AG04450 (cell line): ENCODE results near the gene MAN1C1. TPM values are rescaled to one million over a fixed set of nuclear protein-coding genes. Genes with fewer than 3 reads are reported as not detected.

Source experiments
- CTCF ChIA-PET: fragments of 300-600, 350-600 bp; formaldehyde crosslinking; extraction: SDS; loops from one replicate; lab custom pipeline; 2022; ENCODE audit warnings: antibody characterized with exemption, inconsistent platforms; lab: Charles Lee
- POLR2A ChIA-PET: fragments of 350-600 bp; formaldehyde crosslinking; extraction: SDS; loops from one replicate; lab custom pipeline; 2021; ENCODE audit warnings: antibody characterized with exemption, inconsistent platforms; lab: Yijun Ruan, JAX
- DNase-seq: peaks from one replicate; pipeline ENCODE4 v3.0.0-alpha.2; 2011; ENCODE audit warnings: low read depth, low spot score
- H3K27ac ChIP-seq: one replicate; pipeline ENCODE4 v1.5.1; 2012; ENCODE audit warnings: low read depth, low read length, control low read depth
- H3K27me3 ChIP-seq: one replicate; pipeline ENCODE4 v1.6.0; 2012; ENCODE audit warnings: low read length; ENCODE audit not compliant: control insufficient read depth, insufficient read depth
- H3K4me3 ChIP-seq: 2 replicates; pipeline ENCODE4 v1.5.1; 2011; ENCODE audit warnings: mild to moderate bottlenecking, low read depth, low read length, control low read depth
- H3K9me3 ChIP-seq: 2 replicates; pipeline ENCODE4 v1.5.1; 2012; ENCODE audit warnings: low read length; ENCODE audit not compliant: control insufficient read depth, insufficient read depth
- polyA plus RNA-seq: library from polyadenylated mRNA; depleted of rRNA; stranded (reverse); fragments of >200 nt; gene quantifications from 2 replicates; pipeline ENCODE4 v1.2.3, GENCODE V29; 2011
- TF ChIP-seq, protein P1 (sequence below): IDR thresholded peaks from 2 replicates; pipeline ENCODE4 v1.5.1; 2011; ENCODE audit warnings: low read depth, low read length, control low read depth, inconsistent platforms

MAN1C1 gene
- polyA plus RNA-seq, 1 experiment = 16.9 TPM

DNA sequence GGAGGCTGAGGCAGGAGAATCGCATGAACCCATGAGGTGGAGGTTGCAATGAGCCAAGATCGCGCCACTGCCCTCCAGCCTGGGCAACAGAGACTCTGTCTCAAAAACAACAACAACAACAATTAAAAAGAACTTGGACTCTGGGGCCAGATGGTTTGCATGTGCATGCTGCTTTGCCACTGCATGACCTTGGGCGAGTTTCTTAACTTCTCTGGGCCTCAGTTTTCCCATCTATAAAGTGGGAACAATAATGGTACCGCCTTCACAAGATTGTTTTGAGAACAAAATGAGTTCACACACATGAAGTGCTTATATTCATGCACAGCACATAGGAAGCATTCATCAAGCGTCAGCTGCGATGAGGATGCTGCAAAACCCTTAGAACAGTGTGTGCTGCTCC lies 74.6 kb downstream of the MAN1C1 start:
- TF ChIP-seq, protein P1, sequence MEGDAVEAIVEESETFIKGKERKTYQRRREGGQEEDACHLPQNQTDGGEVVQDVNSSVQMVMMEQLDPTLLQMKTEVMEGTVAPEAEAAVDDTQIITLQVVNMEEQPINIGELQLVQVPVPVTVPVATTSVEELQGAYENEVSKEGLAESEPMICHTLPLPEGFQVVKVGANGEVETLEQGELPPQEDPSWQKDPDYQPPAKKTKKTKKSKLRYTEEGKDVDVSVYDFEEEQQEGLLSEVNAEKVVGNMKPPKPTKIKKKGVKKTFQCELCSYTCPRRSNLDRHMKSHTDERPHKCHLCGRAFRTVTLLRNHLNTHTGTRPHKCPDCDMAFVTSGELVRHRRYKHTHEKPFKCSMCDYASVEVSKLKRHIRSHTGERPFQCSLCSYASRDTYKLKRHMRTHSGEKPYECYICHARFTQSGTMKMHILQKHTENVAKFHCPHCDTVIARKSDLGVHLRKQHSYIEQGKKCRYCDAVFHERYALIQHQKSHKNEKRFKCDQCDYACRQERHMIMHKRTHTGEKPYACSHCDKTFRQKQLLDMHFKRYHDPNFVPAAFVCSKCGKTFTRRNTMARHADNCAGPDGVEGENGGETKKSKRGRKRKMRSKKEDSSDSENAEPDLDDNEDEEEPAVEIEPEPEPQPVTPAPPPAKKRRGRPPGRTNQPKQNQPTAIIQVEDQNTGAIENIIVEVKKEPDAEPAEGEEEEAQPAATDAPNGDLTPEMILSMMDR = no peak
- Histone ChIP-seq H3K27ac (no peak overlapping the region), H3K9me3 (no peaks in the 10 kb centered on the region; the same call in 1 of the 2 replicates), H3K4me3 (no peak overlapping the region), H3K27me3 (no peaks in the 10 kb centered on the region)
- ChIA-PET CTCF (no interaction called here), POLR2A (no interaction called here)
- DNase-seq = no peak

DNA sequence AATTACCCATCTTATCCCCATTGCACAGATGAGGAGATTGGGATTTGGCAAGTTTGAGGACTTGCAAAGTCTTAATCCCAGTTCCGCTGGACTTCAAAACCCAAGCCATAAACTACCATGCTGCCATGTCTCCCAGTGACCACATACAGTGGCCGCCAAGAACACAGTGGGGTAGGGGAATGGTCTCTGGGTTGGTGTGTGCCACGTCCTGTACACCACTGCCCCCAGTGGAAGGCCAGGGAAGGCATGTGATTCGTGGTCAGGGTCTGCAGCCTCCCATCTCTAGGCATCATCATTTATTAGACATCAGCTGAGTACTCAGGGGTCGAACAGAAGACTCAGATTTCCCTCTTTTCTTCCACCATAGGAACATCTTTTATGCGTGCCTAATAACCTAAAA lies 76.0 kb downstream of the MAN1C1 start:
- CTCF ChIA-PET = interaction anchor here (0.6 kb wide), 2 partner anchors 21 to 74 kb away, joined by 3 read pairs; no protein-coding TSS in a partner anchor
- POLR2A ChIA-PET = interaction anchor here (1.3 kb wide), 1 partner anchor 19 kb away, joined by 4 read pairs; no protein-coding TSS in a partner anchor
- no peak for DNase-seq

DNA sequence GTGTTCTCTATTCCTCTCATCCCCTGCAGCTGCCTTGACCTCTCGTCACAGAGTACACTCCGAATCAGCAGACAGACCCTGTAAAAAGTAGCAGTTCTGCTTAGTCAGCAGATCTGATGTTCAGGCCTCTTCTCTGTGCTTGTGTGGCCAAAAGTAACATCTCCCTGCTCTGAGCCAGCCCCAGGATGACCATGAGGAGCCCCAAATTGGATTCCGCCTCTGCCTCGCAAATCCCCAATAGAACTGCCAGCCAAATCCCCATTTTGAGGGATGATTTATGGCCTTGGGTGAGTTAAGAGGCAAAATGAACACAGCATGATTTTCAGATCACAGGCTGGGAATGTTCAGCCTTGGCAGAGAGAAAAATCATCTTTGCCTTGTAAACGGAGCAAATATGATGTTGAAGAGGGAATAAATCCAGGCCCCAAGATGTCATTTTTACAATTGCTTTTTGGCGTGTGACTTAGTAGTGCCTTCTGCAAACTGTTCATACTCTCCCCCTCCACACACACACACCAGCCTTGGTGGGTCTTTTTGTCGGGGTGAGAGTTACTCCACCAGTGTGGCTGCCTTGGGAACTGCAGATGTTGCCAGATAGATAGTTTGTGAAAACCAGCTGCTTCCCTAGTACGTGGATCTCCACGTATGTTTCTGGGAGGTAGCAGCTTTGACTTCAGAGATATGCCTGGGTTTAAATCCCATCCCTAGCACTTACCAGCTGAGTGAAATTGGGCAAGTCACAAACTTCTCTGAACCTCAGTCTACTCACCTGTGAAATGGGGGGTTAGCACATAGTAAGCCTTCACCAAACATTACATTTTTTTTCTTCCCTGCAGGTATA lies 77.8 kb downstream of the MAN1C1 start:
- peak overlapping the region; percentile 94 for H3K27ac ChIP-seq
- TF ChIP-seq, protein P1 = peak; percentile 42
- no peak for DNase-seq
- no peak overlapping the region for H3K4me3 ChIP-seq
- ChIA-PET POLR2A (interaction anchor here (0.6 to 1.7 kb wide), 9 partner anchors 9 to 161 kb away, joined by 3 to 29 read pairs (median 4); no protein-coding TSS in a partner anchor), CTCF (interaction anchor here (0.6 to 1.3 kb wide), 10 partner anchors 10 to 200 kb away, joined by 3 to 8 read pairs (median 4); no protein-coding TSS in a partner anchor)
- H3K9me3 ChIP-seq = no peaks in the 10 kb centered on the region; the same call in 1 of the 2 replicates
- H3K27me3 ChIP-seq = no peaks in the 10 kb centered on the region

More for the DNA sequence above, 76.0 kb downstream of the MAN1C1 start:
- Histone ChIP-seq H3K4me3 (no peak overlapping the region), H3K27me3 (no peaks in the 10 kb centered on the region), H3K27ac (no peak overlapping the region), H3K9me3 (no peaks in the 10 kb centered on the region; the same call in 1 of the 2 replicates)
- TF ChIP-seq, protein P1 = peak; percentile 43

DNA sequence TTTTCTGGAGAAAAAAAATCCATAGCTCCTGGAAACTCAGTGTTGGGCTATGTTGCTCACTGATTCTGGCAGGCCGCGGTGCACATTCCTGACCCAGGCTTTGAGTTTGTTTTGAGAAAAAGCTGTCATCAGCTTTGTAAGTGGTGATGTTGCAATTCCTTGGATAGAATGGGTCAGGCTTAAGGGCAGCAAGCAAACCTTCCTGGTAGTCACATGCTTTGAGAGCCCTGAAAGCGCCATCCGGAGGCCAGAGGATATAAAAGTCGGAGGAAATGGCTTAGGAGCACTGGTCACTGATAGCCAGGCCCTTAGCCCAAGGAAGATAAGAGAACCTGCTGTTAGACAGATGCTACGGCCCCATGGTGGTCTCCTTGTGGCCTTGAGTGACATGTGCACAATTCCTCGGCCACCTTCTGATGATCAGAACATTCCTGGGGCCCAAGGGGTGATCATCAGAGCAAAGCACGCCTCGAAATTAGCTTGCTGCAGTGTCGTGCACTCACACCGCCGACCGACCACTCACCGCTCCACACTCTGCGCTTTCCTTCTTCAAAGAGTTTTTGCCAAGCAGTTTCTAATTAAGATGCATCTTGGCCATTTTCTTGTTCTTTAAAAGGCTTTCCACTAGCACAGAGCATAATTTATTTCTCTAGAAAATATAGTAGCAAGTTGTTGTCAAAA lies 78.6 kb downstream of the MAN1C1 start:
- TF ChIP-seq, protein P1 = peak; percentile 47
- peak overlapping the region; percentile 99 for H3K27ac ChIP-seq
- H3K9me3 ChIP-seq = no peaks in the 10 kb centered on the region; the same call in 1 of the 2 replicates
- no peaks in the 10 kb centered on the region for H3K27me3 ChIP-seq
- no peak overlapping the region for H3K4me3 ChIP-seq
- CTCF ChIA-PET = interaction anchor here (0.6 to 1.3 kb wide), 10 partner anchors 10 to 199 kb away, joined by 3 to 8 read pairs (median 4); no protein-coding TSS in a partner anchor
- POLR2A ChIA-PET = interaction anchor here (0.6 to 1.7 kb wide), 10 partner anchors 10 to 162 kb away, joined by 3 to 29 read pairs (median 4); no protein-coding TSS in a partner anchor
- DNase-seq = peak; percentile 97
